22Rv1 (cell line): ENCODE results near the gene KREMEN1.

ENCODE experiments used
- CTCF ChIP-seq: fragments of 450-650 bp; IDR thresholded peaks from 2 replicates; pipeline ENCODE4 v1.5.1; 2017; ENCODE audit warnings: mild to moderate bottlenecking
- ZFX ChIP-seq: fragments of 450-650 bp; IDR thresholded peaks from 2 replicates; pipeline ENCODE4 v1.6.1; 2017; ENCODE audit warnings: antibody characterized with exemption, borderline replicate concordance

DNA sequence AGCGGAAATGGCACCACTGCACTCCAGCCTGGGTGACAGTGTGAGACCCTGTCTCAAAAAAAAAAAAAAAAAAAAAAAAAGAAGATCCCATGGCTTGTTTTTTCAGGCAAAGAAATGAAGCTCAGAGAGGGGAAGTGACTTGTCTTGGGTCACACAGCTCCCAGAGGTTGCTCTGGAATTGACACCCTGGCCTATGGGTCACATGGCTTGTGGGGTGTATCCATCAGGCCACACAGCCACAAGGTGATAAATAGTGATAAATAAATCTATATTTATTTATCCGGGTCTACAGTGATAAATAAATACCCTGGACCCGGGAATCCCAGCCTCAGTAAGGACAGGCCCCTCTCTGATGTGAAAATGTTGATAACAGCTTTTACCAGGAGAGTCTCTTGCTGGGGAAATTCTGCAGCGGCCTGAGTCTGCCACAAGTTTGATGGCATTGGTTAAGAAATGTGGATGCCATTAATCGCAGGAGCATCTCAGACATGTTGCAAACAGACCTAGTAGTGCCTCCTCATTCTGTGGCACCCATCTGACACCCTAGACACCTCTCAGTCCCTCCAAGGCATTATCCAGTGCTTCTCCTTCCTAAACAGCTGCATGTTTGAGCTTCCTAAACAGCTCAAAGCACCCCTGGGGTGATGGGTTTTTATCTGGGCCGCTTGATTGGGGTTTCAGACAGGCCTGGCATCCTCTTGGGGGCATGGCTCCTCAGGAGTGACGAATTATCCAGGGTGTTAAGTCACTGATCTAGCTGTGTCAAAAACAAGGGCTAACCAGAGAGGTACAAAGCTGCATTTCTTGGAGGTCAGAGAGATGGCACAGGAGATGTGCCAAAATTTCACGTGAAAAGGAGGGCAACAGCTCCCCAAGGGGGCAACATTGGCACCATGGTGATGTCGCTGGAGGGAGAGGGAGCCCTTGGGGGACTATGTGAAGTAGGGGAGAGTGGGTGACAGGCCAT lies 130.9 kb downstream of the KREMEN1 start:
- TF ChIP-seq CTCF (no peak), ZFX (no peak)
